Mesodermal cell (in vitro differentiated cells): ENCODE measurements around the gene NUCB2.

Experiments
- H3K27ac ChIP-seq: 2 replicates; pipeline ENCODE4 v1.7.0; 2013; ENCODE audit warnings: mild to moderate bottlenecking, low read depth, low read length, moderate library complexity; ENCODE audit not compliant: severe bottlenecking
- H3K36me3 ChIP-seq: 2 replicates; pipeline ENCODE4 v1.7.1; 2013; ENCODE audit warnings: mild to moderate bottlenecking, low read length, moderate library complexity; ENCODE audit not compliant: control insufficient read depth, insufficient read depth
- H3K4me1 ChIP-seq: one replicate; pipeline ENCODE4 v1.7.1; 2013; ENCODE audit warnings: mild to moderate bottlenecking, low read length; ENCODE audit not compliant: insufficient read depth, control insufficient read depth, poor library complexity, severe bottlenecking
- H3K4me3 ChIP-seq: 2 replicates; pipeline ENCODE4 v1.7.0; 2013; ENCODE audit warnings: low read length, control low read depth, mild to moderate bottlenecking; ENCODE audit not compliant: insufficient read depth, poor library complexity, severe bottlenecking; ENCODE audit errors: extremely low read depth
- H3K9me3 ChIP-seq: 2 replicates; pipeline ENCODE4 v1.7.1; 2013; ENCODE audit warnings: mild to moderate bottlenecking, low read length, moderate library complexity; ENCODE audit not compliant: control insufficient read depth
- WGBS, 2 experiments: methylation state at CpG; one replicate each; pipeline ENCODE4 v1.1.5; 2013; ENCODE audit warnings: missing lambda C conversion rate in 2 of 2; ENCODE audit not compliant: insufficient coverage in 2 of 2; 5-methylcytosine and 5-hydroxymethylcytosine counted together

Gene NUCB2

DNA sequence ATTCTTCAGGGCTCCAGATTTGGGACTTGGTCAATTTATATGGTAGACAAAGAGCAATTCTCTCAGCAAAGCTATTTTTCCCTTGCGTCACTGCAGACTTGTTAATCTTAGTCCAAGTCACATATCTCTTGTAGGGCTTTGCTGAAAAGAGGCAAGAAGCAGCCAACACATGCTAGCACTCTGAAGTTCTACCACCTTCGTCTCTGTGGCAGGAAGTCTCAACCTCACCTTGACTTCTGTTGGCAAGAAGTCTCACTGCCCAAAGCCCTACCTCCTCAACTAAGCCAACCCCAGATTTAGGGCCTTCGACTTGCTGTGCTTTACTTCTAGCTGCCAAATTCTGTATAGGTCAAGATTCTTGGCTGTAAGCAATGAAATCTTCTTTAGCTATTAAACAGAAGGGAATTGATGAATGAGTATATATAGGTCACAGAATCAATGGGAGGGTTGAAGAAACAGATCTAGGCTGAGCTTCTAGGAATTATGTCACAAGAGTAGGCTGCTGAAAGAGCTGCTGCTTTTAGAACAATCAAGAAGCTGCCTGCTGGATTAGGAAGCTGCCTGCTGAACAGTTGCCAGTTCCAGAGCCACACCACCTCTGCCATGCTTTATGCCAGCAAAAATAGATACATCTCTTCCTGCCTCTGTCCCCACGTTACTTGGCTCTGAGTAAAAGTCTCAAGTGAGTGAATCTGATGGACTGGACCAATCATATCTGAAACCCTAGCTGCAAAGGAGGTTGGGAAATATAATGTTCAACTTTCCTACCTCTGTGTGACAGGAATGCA, 57.5 kb downstream of the NUCB2 start:
- no peaks in the 10 kb centered on the region for H3K4me1 ChIP-seq
- WGBS, 2 experiments = 88 to 100% methylated on average over 2 of the region's 4 CpGs

GRCh38 chr11:17343257-17343656, 66.7 kb downstream of the NUCB2 start:
- H3K9me3 ChIP-seq = no peaks in the 10 kb centered on the region
- no peaks in the 10 kb centered on the region for H3K36me3 ChIP-seq
- no peak overlapping the region for H3K27ac ChIP-seq
- no peak overlapping the region for H3K4me3 ChIP-seq
- WGBS, 2 experiments = 100% methylated on average over 1 of the region's 2 CpGs
- no peaks in the 10 kb centered on the region for H3K4me1 ChIP-seq

More for the DNA sequence above, 57.5 kb downstream of the NUCB2 start:
- Histone ChIP-seq H3K36me3 (peaks cover 4% of the 10 kb centered on the region), H3K27ac (no peak overlapping the region), H3K4me3 (no peak overlapping the region), H3K9me3 (no peaks in the 10 kb centered on the region)

- Histone ChIP-seq H3K4me1 (no peaks in the 10 kb centered on the region), H3K4me3 (no peak overlapping the region), H3K9me3 (no peaks in the 10 kb centered on the region), H3K27ac (no peak overlapping the region), H3K36me3 (no peaks in the 10 kb centered on the region)
- no CpG with 5 or more reads among the region's 1 CpG for WGBS, 2 experiments
Observed at GRCh38 chr11:17343907-17344306, 67.4 kb downstream of the NUCB2 start.

- no CpG with 5 or more reads among the region's 1 CpG for WGBS, 2 experiments
- no peaks in the 10 kb centered on the region for H3K9me3 ChIP-seq
Observed at GRCh38 chr11:17347676-17348075, 71.1 kb downstream of the NUCB2 start.

GRCh38 chr11:17350455-17351171, 74.1 kb downstream of the NUCB2 start:
- WGBS, 2 experiments = 91 to 92% methylated on average over 4 of the region's 7 CpGs
- no peak overlapping the region for H3K27ac ChIP-seq
- H3K4me3 ChIP-seq = no peak overlapping the region
- H3K4me1 ChIP-seq = no peaks in the 10 kb centered on the region
- H3K36me3 ChIP-seq = no peaks in the 10 kb centered on the region
- H3K9me3 ChIP-seq = no peaks in the 10 kb centered on the region

More at GRCh38 chr11:17347676-17348075, 71.1 kb downstream of the NUCB2 start:
- H3K36me3 ChIP-seq = no peaks in the 10 kb centered on the region
- no peak overlapping the region for H3K4me3 ChIP-seq
- H3K27ac ChIP-seq = no peak overlapping the region
- H3K4me1 ChIP-seq = no peaks in the 10 kb centered on the region

GRCh38 chr11:17351172-17351509, 74.6 kb downstream of the NUCB2 start:
- Histone ChIP-seq H3K36me3 (no peaks in the 10 kb centered on the region), H3K4me3 (peak overlapping the region; percentile 61), H3K27ac (no peak overlapping the region), H3K4me1 (no peaks in the 10 kb centered on the region), H3K9me3 (no peaks in the 10 kb centered on the region)
- WGBS, 2 experiments = 22% methylated on average over 12 of the region's 12 CpGs

DNA sequence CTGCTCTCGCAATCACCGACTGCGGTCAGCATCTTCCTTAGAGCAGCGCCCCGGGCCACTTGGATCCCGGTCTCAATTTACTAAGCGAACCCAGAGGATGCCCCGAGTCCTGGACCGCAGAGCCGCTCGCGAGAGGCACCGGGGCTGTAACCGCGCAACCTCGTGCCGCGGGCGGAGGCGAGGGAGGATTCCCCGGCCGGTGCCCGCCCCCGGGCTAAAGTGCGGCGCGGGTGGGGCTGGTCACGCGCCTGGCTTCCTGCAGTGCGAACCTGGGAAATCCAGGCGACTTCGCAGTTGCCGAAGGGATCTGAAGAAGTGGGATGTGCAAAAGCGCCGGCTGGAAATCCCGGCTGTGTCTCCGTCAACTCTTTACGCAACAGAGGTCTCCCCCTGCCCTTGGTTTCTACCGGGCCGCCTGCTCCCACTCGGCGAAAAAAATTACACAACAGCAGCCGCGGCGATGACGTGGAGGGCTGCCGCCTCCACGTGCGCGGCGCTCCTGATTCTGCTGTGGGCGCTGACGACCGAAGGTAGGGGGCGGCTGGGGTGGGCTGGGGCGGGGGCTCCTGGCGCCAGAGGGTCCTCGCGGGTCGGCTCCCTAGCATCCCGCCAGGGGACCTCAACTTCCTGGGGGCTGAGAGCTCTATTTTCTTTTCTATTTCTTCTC, 75.1 kb downstream of the NUCB2 start, which contains the start of gene NCR3LG1:
TSS of gene NCR3LG1 (plus strand) at position 291 of the 667 bp plus-strand sequence. CDS start at position 461, 170 bp downstream.
- no peaks in the 10 kb centered on the region for H3K4me1 ChIP-seq
- WGBS, 2 experiments = 1% methylated on average over 44 to 53 of the region's 61 CpGs
- no peaks in the 10 kb centered on the region for H3K36me3 ChIP-seq
- H3K4me3 ChIP-seq = peak within 1 kb of the TSS; percentile 61
- no peak within 1 kb of the TSS for H3K27ac ChIP-seq
- H3K9me3 ChIP-seq = no peaks in the 10 kb centered on the region

GRCh38 chr11:17352950-17353820, 76.6 kb downstream of the NUCB2 start:
- H3K27ac ChIP-seq = peak overlapping the region; percentile 11
- peak overlapping the region; percentile 61 for H3K4me3 ChIP-seq
- H3K9me3 ChIP-seq = no peaks in the 10 kb centered on the region
- H3K36me3 ChIP-seq = peaks cover 3% of the 10 kb centered on the region
- 2% methylated on average over 47 to 51 of the region's 69 CpGs for WGBS, 2 experiments
- H3K4me1 ChIP-seq = no peaks in the 10 kb centered on the region

- no peaks in the 10 kb centered on the region for H3K4me1 ChIP-seq
- WGBS, 2 experiments = 2 to 15% methylated on average over 4 to 5 of the region's 15 CpGs
- H3K27ac ChIP-seq = peak overlapping the region; percentile 11
- peak overlapping the region; percentile 61 for H3K4me3 ChIP-seq
- peaks cover 3% of the 10 kb centered on the region for H3K36me3 ChIP-seq
- no peaks in the 10 kb centered on the region for H3K9me3 ChIP-seq
Observed at GRCh38 chr11:17353821-17354600, 77.5 kb downstream of the NUCB2 start.
